ENCODE results near the gene ADPRH.

The ADPRH gene

DNA sequence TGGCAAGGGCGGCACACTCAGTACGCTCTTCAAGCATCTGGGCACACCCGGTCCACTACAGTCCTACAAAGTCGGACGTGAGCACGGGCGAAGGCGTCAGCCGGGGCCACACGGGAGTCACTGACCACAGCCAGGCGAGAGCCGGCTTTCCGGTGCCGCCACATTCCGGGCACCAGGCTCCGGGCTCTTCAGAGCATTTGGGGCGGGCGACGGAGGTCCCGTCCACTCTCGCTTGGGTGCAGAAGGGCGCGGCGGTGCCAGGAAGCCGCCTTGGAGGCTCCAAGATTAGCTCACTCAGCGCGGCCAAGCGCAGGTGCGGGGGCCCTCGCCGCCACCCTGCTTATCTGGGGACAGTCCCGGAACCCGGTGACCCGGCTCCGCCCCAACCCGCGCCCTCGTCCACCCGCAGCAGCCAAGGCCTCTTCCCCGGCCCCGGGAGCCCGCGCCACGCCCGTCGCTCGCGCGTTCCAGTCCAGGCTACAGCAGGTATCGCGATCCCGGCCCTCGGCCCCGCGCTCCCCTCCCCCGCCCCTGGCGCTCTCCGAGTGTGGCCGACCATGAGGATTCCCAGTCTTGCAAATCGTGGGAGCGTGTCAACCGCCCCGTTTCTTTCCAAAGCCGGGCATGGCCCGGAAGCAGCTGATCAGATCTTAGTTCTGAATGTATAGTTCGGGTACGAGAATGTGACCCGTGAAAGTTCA lies at the start of gene ADPRH:
ADPRH (plus strand) TSS at position 127 of the 701 bp plus-strand sequence. CDS start 2,678 bp downstream, outside the sequence.
- in situ Hi-C loops (cut with HindIII; ENCODE audit: low pct_unique_long_range_greater_than_20kb, low sequenced_read_pairs) = no loop called here
- no peak for TF ChIP-seq JUND (IDR thresholded peaks at IDR 0.05; ENCODE audit: low read depth)
- DNase-seq (ENCODE audit: low read depth in 1 of 2, low spot score in 1 of 2) = peak; percentile 76 to 78

DNA sequence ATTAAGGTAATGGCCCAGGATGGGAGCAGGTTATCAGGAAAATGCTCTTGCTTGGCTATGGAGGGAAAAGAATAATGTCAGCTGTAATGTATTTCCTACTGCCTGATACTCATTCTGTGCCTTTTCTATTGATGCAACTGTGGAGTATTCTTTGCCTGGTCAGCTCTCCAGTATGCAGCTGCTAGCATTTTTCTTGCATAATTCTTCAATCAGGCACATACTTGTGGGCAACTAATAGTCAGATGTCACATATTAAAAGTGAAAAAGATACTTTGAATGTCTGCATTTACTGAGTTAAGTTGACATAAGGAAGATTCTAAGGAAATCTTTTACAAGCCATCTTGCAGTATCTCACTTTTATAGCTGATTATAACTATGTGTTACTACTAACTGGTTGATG lies 49.4 kb upstream of the ADPRH start:
- DNase-seq (ENCODE audit: low read depth in 1 of 2, low spot score in 1 of 2) = no peak
- in situ Hi-C loops (cut with HindIII; ENCODE audit: low pct_unique_long_range_greater_than_20kb, low sequenced_read_pairs) = no loop called here
- no peak for TF ChIP-seq JUND (IDR thresholded peaks at IDR 0.05; ENCODE audit: low read depth)

DNA sequence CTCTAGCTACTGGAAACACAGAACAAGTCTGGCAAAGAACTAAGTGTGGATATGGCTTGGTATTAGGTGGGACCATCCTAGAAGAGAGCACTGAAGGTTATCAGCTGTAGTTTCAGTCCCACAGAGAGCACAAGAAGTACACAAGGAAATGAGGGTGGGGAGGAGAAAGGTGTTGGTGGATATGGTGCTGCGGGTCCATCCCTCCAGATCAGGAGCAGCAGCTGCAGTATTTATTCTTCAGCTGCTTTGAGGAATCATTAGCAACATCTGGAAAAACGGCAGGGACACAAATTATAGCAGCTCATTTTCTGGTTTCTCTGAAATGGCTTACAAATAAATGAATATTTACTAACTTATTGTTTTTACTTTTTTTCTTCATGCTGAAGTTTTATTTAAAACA lies 48.8 kb upstream of the ADPRH start:
- DNase-seq (ENCODE audit: low read depth in 1 of 2, low spot score in 1 of 2) = no peak
- in situ Hi-C loops (cut with HindIII; ENCODE audit: low pct_unique_long_range_greater_than_20kb, low sequenced_read_pairs) = no loop called here
- no peak for TF ChIP-seq JUND (IDR thresholded peaks at IDR 0.05; ENCODE audit: low read depth)

DNA sequence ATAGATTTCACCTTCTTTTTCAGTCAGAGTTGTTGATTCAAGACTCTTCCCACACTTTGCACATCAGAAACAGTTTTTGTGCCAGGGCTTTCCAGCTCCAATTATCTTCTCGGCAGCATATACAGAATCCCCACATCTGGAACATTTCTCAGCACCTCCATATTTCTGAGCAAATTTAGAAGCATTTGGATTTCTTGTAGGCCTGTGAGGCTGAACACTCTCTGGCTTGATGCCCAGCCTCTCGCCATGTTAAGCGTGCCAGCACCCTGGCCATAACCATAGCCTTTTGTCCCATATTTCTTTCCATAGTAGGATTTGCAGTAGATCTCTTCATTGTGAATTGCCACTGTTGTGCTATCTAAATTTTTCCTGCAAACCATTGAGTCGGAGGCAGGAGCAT lies 48.1 kb upstream of the ADPRH start:
- no peak for TF ChIP-seq JUND (IDR thresholded peaks at IDR 0.05; ENCODE audit: low read depth)
- in situ Hi-C loops (cut with HindIII; ENCODE audit: low pct_unique_long_range_greater_than_20kb, low sequenced_read_pairs) = no loop called here
- no peak for DNase-seq (ENCODE audit: low read depth in 1 of 2, low spot score in 1 of 2)

DNA sequence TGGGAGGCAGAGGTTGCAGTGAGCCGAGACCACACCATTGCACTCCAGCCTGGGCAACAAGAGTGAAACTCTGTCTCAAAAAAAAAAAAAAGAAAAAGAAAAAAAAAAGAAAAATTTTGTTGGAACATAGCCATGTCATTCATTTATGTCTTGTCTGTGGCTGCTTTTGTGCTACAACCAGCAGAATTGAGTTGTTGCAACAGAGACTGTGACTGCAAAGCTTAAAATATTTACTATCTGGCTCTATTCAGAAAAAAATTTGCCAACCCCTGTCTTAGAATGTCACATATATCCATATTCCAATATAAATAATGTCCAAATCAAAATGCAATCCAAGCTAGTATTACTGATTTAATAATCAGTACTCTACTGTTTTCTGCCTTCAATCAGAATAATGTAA lies 45.0 kb upstream of the ADPRH start:
- no peak for TF ChIP-seq JUND (IDR thresholded peaks at IDR 0.05; ENCODE audit: low read depth)
- in situ Hi-C loops (cut with HindIII; ENCODE audit: low pct_unique_long_range_greater_than_20kb, low sequenced_read_pairs) = no loop called here
- DNase-seq (ENCODE audit: low read depth in 1 of 2, low spot score in 1 of 2) = no peak

DNA sequence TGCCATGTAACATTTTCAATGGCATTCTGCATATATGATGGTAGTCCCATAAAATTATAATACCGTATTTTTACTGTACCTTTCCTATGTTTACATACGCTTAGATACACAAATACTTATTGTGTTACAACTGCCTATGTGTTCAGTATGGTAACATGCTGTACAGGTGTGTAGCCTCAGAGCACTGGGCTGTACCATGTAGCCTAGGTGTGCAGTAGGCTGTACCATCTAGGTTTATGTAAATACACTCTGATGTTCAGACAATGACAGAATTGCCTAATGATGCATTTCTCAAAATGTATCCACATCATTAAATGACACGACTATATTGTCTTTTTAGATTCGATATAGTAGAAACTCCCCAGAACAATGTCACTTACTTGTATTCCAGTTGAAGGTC lies 42.5 kb upstream of the ADPRH start:
- no peak for TF ChIP-seq JUND (IDR thresholded peaks at IDR 0.05; ENCODE audit: low read depth)
- in situ Hi-C loops (cut with HindIII; ENCODE audit: low pct_unique_long_range_greater_than_20kb, low sequenced_read_pairs) = no loop called here
- peak in 1 of 2 experiments; percentile 19 for DNase-seq (ENCODE audit: low read depth in 1 of 2, low spot score in 1 of 2)

DNA sequence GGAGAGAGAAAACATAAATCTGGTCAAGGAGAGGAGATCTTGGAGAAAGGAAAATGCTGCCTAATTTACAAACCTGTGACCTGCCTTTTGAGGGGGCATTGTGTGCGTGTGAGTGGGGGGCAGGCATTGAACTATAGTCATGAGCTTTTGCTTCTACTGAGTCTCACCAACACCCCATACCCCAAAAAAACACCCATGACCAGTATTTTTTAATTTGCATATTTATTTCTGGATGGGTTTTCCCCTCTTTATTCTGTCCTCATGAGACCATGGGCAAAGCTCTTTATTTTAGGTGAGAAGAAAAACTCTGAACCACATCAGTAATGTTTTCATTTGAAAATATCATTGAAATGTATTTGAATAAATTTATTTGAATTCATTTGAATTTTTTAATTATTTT lies 40.5 kb upstream of the ADPRH start:
- in situ Hi-C loops (cut with HindIII; ENCODE audit: low pct_unique_long_range_greater_than_20kb, low sequenced_read_pairs) = no loop called here
- no peak for TF ChIP-seq JUND (IDR thresholded peaks at IDR 0.05; ENCODE audit: low read depth)
- DNase-seq (ENCODE audit: low read depth in 1 of 2, low spot score in 1 of 2) = no peak

DNA sequence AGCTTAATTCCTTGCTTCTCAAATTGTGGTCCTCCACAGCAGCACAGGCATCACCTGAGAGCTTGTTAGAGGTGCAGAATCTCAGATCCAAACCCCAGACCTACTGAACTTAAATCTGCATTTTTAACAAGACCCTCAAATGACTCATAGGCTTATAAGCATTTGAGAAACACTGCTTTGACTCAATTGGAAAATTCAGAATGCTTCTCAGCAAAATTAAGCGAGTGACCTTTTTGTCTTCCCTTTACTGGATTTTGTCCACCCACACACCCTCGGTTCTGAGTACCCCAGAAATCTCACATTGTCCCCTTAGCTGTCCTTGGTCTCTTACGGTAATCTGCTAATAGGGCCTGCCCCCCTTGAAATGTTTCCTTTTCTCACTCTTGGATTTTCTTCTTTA lies 37.7 kb upstream of the ADPRH start:
- DNase-seq (ENCODE audit: low read depth in 1 of 2, low spot score in 1 of 2) = no peak
- TF ChIP-seq JUND (IDR thresholded peaks at IDR 0.05; ENCODE audit: low read depth) = no peak
- in situ Hi-C loops (cut with HindIII; ENCODE audit: low pct_unique_long_range_greater_than_20kb, low sequenced_read_pairs) = no loop called here

DNA sequence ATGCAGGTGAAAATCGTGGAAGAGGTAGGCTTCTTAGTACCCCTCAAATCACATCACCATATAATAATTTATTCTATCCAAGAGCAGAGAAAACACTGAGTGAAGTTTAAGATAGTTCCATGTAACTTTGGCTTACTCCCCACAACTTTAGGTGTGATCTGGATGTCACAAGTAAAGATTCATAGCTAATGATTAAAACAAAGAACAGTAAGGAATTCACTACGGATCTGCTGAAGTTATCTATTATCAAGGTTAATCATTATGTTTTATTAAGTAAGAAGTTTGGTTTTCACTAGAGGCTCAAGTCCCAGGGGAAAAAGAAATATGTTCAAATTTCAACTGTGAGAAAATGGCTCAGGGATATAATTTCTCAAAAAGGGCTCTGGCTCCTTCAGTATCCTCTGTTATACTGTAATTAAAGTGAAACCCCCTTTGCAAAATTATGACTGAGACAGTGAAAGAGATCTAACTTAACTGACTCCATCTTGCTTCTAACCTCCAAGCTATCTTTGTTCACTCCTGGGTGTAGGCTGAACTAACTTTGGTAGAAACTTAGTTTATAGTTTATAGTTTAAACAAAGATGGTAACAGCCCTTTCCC lies 37.0 kb upstream of the ADPRH start:
- DNase-seq (ENCODE audit: low read depth in 1 of 2, low spot score in 1 of 2) = no peak
- TF ChIP-seq JUND (IDR thresholded peaks at IDR 0.05; ENCODE audit: low read depth) = no peak
- in situ Hi-C loops (cut with HindIII; ENCODE audit: low pct_unique_long_range_greater_than_20kb, low sequenced_read_pairs) = no loop called here

DNA sequence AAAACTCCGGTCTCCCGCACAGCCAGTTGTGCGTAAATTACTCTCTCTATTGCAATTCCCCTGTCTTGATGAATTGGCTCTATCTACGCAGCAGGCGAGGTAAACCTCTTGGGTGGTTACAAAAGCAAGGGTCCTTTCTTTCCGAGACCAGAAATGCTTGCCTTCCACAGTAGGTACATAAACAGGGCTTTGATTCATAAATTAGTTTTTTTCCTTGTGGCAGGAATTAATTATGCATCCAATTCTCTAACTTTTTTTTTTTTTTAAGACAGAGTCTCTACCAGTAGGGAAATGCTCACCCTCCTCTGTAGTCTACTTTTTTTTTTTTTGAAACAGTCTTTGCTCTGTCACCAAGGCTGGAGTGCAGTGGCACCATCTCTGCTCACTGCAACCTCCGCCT lies 36.1 kb upstream of the ADPRH start:
- in situ Hi-C loops (cut with HindIII; ENCODE audit: low pct_unique_long_range_greater_than_20kb, low sequenced_read_pairs) = no loop called here
- no peak for DNase-seq (ENCODE audit: low read depth in 1 of 2, low spot score in 1 of 2)
- no peak for TF ChIP-seq JUND (IDR thresholded peaks at IDR 0.05; ENCODE audit: low read depth)

DNA sequence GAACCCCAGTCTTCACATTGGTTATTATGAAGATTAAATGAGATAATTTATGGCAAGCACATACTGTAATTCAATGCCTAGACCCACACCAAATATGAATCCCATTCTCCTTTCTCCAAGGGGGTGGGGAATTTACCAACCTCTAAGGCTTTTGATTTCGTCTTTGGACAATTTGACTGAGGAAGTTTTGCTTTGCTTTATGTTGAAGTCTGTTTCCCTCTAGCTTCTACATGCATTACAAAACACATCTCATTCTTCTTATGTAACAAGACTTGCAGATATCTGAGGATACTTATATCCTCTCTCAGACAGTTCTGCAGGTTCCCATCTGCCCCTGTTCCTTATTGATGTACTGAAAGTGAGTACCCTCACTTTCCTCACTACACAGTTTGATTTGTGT lies 32.1 kb upstream of the ADPRH start:
- TF ChIP-seq JUND (IDR thresholded peaks at IDR 0.05; ENCODE audit: low read depth) = no peak
- in situ Hi-C loops (cut with HindIII; ENCODE audit: low pct_unique_long_range_greater_than_20kb, low sequenced_read_pairs) = no loop called here
- DNase-seq (ENCODE audit: low read depth in 1 of 2, low spot score in 1 of 2) = no peak

DNA sequence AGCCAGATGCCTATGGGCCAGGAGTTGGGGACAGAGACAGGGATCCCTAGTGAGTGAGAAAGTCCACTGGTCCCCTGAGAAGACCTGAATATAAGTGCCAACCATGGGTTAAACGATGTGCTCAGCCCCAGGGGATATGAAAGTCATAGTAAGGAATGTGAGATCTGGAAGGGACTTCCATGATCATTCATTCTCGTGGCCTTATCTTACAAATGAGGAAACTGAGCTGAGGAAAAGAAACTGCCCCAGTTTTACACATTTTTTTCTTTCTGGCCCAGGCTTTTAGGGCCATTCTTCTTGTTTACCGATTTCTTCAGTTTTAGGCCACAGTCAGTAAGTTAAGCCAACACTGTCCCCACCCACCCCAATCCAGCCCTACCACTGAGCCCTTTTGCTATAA lies 31.0 kb upstream of the ADPRH start:
- DNase-seq (ENCODE audit: low read depth in 1 of 2, low spot score in 1 of 2) = no peak

DNA sequence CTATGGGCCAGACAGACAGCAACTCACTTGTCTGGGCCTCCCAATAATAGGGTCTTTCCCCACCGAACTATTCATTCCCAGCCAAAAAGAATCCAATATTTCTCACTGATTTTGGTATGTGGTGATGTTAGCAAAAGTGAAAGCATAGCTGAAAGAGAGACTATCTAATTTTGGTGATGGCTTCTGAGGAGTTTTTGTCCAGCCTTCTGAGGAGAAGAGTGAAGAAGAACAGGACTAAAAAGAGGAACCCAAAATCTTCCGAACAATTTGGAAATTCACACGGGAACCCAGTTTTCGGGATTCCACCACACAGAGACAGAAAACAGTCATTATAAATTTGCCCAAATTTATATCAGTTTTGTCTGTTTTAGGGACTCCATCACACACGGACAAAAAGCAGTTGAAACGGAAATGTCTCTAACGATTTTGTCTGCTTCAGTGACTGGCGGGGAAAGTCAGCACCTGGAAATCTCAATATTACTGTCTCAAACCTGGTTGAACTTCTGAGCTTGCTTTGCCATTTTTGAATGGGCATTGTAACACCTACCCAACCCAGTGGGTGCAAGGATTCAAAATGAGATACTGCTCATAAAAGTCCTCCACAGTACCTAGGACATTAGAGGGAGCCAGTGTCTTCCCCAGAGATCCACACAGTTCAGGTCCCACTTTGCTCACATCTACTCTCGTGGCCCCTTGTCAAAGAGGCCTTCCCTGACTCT lies 28.9 kb upstream of the ADPRH start:
- DNase-seq (ENCODE audit: low read depth in 1 of 2, low spot score in 1 of 2) = no peak
- no peak for TF ChIP-seq JUND (IDR thresholded peaks at IDR 0.05; ENCODE audit: low read depth)
- in situ Hi-C loops (cut with HindIII; ENCODE audit: low pct_unique_long_range_greater_than_20kb, low sequenced_read_pairs) = no loop called here

More for the DNA sequence above, 31.0 kb upstream of the ADPRH start:
- in situ Hi-C loops (cut with HindIII; ENCODE audit: low pct_unique_long_range_greater_than_20kb, low sequenced_read_pairs) = no loop called here
- TF ChIP-seq JUND (IDR thresholded peaks at IDR 0.05; ENCODE audit: low read depth) = no peak

Data from T47D (cell line).